Stimulated activated CD8-positive, alpha-beta memory T cell treated with anti-CD3 and anti-CD28 coated beads, Interleukin-12 subunit alpha, Interleukin-12 subunit beta, amount 100 ng/mL, for 1 hour (primary cell): Measurements from ENCODE around the gene ZFYVE1.
"Not testable (repeated sequence)": the region's sequence is repeated elsewhere in the genome, so short reads cannot be mapped to it uniquely, and the experiment has no call there.

ENCODE experiments used
- DNase-seq: peaks from one replicate; pipeline ENCODE4 v3.0.0-alpha.2; 2020; ENCODE audit warnings: low read depth

ZFYVE1 gene

GRCh38 chr14:73026845-73027542 lies at the start of gene ZFYVE1:
Gene ZFYVE1, minus strand, starts transcription at chr14:73027106. Its CDS starts 2,598 bp downstream, at chr14:73024508.
- peak; percentile 84 for DNase-seq

GRCh38 chr14:73069585-73069984 lies 42.7 kb upstream of the ZFYVE1 start:
- DNase-seq: no peak

- no peak for DNase-seq
Measured at GRCh38 chr14:73058922-73059673, 32.2 kb upstream of the ZFYVE1 start.

- peak; percentile 88 for DNase-seq
Measured at GRCh38 chr14:73058224-73058921, 31.5 kb upstream of the ZFYVE1 start, which contains the start of gene RBM25. Gene RBM25, plus strand, starts transcription at chr14:73058534. Its CDS starts 13,108 bp downstream, at chr14:73071642.

GRCh38 chr14:73057944-73058223 lies 31.0 kb upstream of the ZFYVE1 start:
- no peak for DNase-seq

- DNase-seq: no peak
Measured at GRCh38 chr14:73055251-73055650, 28.3 kb upstream of the ZFYVE1 start.

GRCh38 chr14:73049428-73049827 lies 22.5 kb upstream of the ZFYVE1 start:
- no peak for DNase-seq

GRCh38 chr14:73047808-73048207 lies 20.9 kb upstream of the ZFYVE1 start:
- no peak for DNase-seq

- not testable (repeated sequence) for DNase-seq
Measured at GRCh38 chr14:73036706-73037450, 10.0 kb upstream of the ZFYVE1 start.

GRCh38 chr14:73027984-73028383 lies 1.1 kb upstream of the ZFYVE1 start:
- no peak for DNase-seq

GRCh38 chr14:73027546-73027945 lies 640 bp upstream of the ZFYVE1 start:
- DNase-seq: no peak

GRCh38 chr14:73026243-73026844 lies 562 bp downstream of the ZFYVE1 start:
- no peak for DNase-seq

GRCh38 chr14:73025544-73025943 lies 1.4 kb downstream of the ZFYVE1 start:
- no peak for DNase-seq

- DNase-seq: no peak
Measured at GRCh38 chr14:73022051-73022450, 4.9 kb downstream of the ZFYVE1 start.

- not testable (repeated sequence) for DNase-seq
Measured at GRCh38 chr14:73016011-73016410, 10.9 kb downstream of the ZFYVE1 start.

- DNase-seq: not testable (repeated sequence)
Measured at GRCh38 chr14:73015552-73015951, 11.4 kb downstream of the ZFYVE1 start.

- DNase-seq: no peak
Measured at GRCh38 chr14:73014105-73014504, 12.8 kb downstream of the ZFYVE1 start.

- DNase-seq: not testable (repeated sequence)
Measured at GRCh38 chr14:73011189-73011588, 15.7 kb downstream of the ZFYVE1 start.

GRCh38 chr14:73008501-73008900 lies 18.4 kb downstream of the ZFYVE1 start:
- DNase-seq: no peak

GRCh38 chr14:73007835-73008234 lies 19.1 kb downstream of the ZFYVE1 start:
- DNase-seq: no peak

- not testable (repeated sequence) for DNase-seq
Measured at GRCh38 chr14:73004641-73005040, 22.3 kb downstream of the ZFYVE1 start.

GRCh38 chr14:73003681-73004080 lies 23.2 kb downstream of the ZFYVE1 start:
- no peak for DNase-seq
